NOMO-1 treated with dmso at 0.1 percent for 144 hours (cell line): ENCODE measurements around the gene CCL19.

Experiments used
- DNase-seq: peaks from one replicate; lab custom pipeline; 2025; ENCODE audit not compliant: unreplicated experiment; lab: John Stamatoyannopoulos, UW

The CCL19 gene

GRCh38 chr9:34664281-34665066 lies 26.6 kb downstream of the CCL19 start:
- peak; percentile 80 for DNase-seq

- no peak for DNase-seq
Observed at GRCh38 chr9:34663303-34663605, 27.8 kb downstream of the CCL19 start.

GRCh38 chr9:34662526-34663302 lies 28.4 kb downstream of the CCL19 start, which contains the start of gene CCL27:
TSS of gene CCL27 (minus strand) at chr9:34662657. CDS start at chr9:34662633, 24 bp downstream.
- DNase-seq = no peak

GRCh38 chr9:34659592-34660253 lies 31.4 kb downstream of the CCL19 start:
- DNase-seq = no peak

GRCh38 chr9:34658461-34658860 lies 32.6 kb downstream of the CCL19 start:
- DNase-seq = no peak

- no peak for DNase-seq
Observed at GRCh38 chr9:34656992-34657391, 34.1 kb downstream of the CCL19 start.

GRCh38 chr9:34655394-34655793 lies 35.7 kb downstream of the CCL19 start:
- no peak for DNase-seq

- DNase-seq = no peak
Observed at GRCh38 chr9:34654323-34655051, 36.6 kb downstream of the CCL19 start.

GRCh38 chr9:34653151-34654072 lies 37.7 kb downstream of the CCL19 start:
- no peak for DNase-seq

- no peak for DNase-seq
Observed at GRCh38 chr9:34652602-34653000, 38.5 kb downstream of the CCL19 start.

- DNase-seq = peak; percentile 94
Observed at GRCh38 chr9:34651876-34652601, 39.0 kb downstream of the CCL19 start, which contains the start of gene IL11RA. TSS of gene IL11RA (plus strand) at chr9:34652185. CDS start at chr9:34655218, 3,033 bp downstream.

GRCh38 chr9:34651321-34651720 lies 39.8 kb downstream of the CCL19 start:
- DNase-seq = no peak

- no peak for DNase-seq
Observed at GRCh38 chr9:34650816-34651215, 40.3 kb downstream of the CCL19 start.

- DNase-seq = no peak
Observed at GRCh38 chr9:34648673-34649072, 42.4 kb downstream of the CCL19 start.

GRCh38 chr9:34647651-34648050 lies 43.4 kb downstream of the CCL19 start:
- DNase-seq = no peak

GRCh38 chr9:34647084-34647403 lies 44.0 kb downstream of the CCL19 start:
- no peak for DNase-seq

GRCh38 chr9:34646211-34647083 lies 44.6 kb downstream of the CCL19 start, which contains the start of gene GALT:
TSS of gene GALT (plus strand) at chr9:34646675. CDS start at chr9:34646705, 30 bp downstream.
- peak; percentile 93 for DNase-seq

GRCh38 chr9:34644766-34645314 lies 46.2 kb downstream of the CCL19 start:
- no peak for DNase-seq
